Embryonic facial prominence (tissue), 1 donor: ENCODE data around the gene GRM5.
"Not testable (repeated sequence)": the region's sequence is repeated elsewhere in the genome, so short reads cannot be mapped to it uniquely, and the experiment has no call there.

ENCODE experiments used
- DNase-seq: peaks from one replicate; pipeline ENCODE4 v3.0.0-alpha.2; 2016; ENCODE audit errors: extremely low spot score

Gene GRM5

GRCh38 chr11:89065651-89066201 lies at the start of gene GRM5:
Gene GRM5 (minus strand): TSS chr11:89065982. CDS start chr11:89047872, 18,110 bp downstream.
- not testable (repeated sequence) for DNase-seq

GRCh38 chr11:89097956-89098355 lies 32.2 kb upstream of the GRM5 start:
- not testable (repeated sequence) for DNase-seq

DNA sequence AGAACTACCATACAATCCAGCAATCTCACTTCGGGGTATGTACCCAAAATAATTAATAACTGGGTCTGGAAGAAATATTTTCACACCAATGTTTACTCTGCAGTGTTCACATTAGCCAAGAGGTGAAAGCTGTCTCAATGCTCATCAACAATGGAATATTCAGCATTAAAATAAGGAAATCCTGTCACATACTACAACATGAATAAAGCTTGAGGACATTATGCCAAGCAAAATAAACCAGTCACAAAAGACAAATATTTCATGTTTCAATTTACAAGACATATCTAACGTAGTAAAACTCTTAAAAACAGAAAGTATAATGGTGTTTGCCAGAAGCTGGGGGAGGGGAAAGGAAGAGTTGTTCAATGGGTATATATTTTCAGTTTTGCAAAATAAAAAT lies 28.0 kb upstream of the GRM5 start:
- DNase-seq, result not testable (repeated sequence)

GRCh38 chr11:89084951-89085350 lies 19.2 kb upstream of the GRM5 start:
- DNase-seq, result not testable (repeated sequence)

DNA sequence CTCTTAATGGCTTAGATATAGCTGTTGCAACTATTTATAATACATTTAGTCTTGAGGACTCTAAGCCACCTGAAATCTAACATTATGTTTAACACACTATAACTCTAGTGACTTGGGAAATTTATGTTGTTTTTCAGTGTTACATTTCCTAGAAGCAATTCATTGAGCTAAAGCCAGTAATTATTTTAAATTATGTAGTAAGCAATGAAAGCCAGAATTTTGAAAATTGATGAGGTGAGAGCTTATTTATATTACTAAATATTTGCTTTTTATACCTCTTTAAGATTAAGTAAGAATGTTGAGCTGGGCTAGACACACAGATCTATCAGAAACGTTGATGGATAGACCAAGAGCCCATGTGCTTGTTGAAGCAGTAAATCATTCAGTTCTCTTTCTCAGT lies 5.1 kb upstream of the GRM5 start:
- not testable (repeated sequence) for DNase-seq

DNA sequence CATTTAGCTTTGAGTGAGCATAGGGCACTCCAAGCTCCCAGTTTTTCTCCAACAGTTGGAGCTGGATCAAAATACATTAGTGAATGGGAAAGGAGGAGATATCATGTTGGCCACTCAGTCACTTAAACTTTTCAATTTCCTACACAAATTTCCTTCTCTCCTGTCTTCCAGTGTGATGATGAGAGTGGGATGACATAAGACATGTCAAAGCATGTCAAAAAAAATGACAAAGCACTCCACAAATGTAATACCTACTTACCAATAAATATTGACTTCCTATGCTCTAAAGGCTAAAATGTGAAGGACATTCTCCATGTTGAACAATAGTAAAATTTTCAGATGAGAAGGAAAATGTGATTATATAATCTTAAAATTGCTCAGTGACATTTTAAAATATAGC lies 1.5 kb upstream of the GRM5 start:
- DNase-seq, result no peak

DNA sequence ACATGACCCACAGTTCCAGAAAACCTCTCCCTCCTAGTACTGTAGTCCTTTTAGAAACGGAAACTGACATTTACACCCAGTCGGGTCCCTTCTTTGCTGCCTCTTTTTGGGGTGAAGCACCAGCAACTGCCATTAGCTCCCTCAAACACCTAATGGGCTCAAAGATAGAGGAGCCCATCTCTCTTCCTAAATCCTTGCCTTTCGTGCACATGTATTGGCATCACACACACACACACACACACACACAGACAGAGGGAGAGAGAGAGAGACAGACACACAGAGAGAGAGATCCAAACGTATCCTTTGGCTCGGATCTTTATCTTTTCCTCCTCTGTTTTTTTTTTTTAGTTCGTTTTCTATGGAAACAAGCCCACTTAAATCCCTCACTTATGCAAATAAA lies 716 bp downstream of the GRM5 start:
- DNase-seq, result no peak

GRCh38 chr11:89063481-89063951 lies 2.3 kb downstream of the GRM5 start:
- not testable (repeated sequence) for DNase-seq

DNA sequence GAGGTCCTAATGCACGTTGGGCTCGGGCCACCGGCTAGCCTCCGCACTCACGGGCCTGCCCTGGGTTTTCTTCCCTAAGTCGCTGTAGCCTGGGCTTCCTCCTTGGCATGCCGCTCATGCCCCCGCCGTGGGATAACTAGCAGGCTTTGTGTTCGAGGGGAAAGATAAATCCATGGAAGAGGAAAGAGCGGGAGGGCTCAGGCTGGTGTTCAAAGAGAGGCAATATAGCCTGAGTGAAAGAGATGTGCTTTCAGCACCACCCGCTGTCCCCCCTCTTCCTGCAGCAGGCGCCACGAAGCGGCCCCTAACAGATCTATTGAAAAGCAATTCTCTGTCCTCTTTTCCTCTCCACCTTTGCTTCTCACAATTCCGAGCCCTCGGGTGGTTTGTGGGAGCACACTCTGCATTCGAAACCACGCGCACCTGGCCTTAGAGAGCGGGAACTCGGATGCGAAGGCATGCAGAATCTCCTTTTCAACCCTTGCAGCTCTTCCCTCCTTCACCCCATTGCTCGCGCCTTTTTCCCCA lies 2.9 kb downstream of the GRM5 start:
- not testable (repeated sequence) for DNase-seq

DNA sequence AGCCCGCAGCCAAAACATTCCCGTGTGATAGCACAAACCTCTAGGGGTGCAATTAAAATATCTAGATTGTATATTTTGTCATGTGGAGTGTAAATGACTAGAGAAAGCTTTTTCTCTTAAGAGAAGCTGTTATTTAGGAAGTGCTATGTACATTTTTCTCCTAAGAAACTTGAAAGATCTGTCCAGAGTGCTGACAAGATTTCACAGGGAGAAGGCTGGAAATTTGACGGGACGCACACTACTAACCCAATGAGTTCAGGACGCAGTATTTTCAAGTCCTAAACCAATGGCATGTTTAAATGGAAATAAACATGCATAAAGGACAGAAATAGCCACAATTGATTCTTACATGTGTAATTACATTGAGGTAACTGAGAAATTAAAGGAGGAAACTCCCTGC lies 3.9 kb downstream of the GRM5 start:
- DNase-seq, result not testable (repeated sequence)

DNA sequence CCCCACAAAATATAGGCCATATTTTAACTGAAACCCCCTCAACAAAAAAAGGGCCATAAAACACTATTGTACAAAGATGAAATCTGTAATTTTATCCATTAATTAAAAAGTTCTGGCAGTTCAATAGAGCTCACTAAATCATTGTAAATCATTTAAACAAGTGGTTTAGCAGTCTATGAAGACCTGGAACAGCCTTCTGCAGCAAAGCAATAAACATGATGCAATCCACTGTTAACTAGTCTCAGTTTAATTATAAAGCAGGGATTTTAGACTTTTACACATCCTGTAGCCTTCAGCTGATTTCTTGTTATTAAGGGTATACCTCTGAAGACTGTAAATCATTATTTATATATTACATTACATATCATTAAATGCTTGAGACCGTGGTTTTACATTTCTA lies 8.4 kb downstream of the GRM5 start:
- not testable (repeated sequence) for DNase-seq

GRCh38 chr11:89052220-89052619 lies 13.6 kb downstream of the GRM5 start:
- no peak for DNase-seq

- DNase-seq, result not testable (repeated sequence)
Observed at GRCh38 chr11:89047159-89047558, 18.6 kb downstream of the GRM5 start.

GRCh38 chr11:89043861-89044588 lies 21.8 kb downstream of the GRM5 start:
- not testable (repeated sequence) for DNase-seq

- DNase-seq, result not testable (repeated sequence)
Observed at GRCh38 chr11:89029671-89030070, 36.1 kb downstream of the GRM5 start.

DNA sequence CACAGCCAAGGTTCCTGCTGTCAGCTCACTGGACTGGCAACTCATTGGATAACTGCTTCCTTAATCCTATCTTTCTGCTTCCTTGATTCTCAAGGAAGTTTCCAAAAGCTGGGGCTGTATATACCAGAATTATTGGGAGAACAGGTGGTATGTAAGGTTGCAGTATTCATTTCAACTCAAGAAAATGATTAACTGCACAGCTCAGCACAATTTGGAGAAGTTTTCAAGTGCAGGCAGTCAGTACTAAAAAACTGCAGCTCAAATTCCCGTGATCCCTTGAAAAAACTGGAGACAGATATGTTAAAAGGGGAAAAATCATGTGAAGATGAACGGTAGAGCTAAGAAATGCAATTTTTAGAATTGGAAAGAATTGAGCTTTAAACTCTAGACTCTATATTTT lies 44.4 kb downstream of the GRM5 start:
- DNase-seq, result no peak

- not testable (repeated sequence) for DNase-seq
Observed at GRCh38 chr11:89019827-89020547, 45.8 kb downstream of the GRM5 start.

DNA sequence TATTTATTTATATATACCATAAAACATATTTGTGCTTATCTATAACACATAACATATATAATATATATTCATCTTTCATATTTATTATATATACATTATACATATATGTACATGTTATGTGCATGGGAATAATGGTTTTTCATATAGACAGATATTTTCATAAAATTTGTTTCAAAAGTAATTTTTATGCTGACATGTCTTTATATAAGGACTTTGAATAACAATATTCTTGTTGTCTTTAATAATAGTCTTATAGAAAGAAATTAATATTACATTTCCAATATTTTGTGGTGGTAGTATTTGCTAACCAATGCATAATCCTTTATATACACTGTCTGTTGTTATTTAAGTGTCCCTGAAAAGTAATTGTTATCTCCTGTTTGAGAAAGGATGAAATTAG lies 49.6 kb downstream of the GRM5 start:
- DNase-seq, result no peak

GRCh38 chr11:89015614-89016013 lies 50.2 kb downstream of the GRM5 start:
- DNase-seq, result no peak

DNA sequence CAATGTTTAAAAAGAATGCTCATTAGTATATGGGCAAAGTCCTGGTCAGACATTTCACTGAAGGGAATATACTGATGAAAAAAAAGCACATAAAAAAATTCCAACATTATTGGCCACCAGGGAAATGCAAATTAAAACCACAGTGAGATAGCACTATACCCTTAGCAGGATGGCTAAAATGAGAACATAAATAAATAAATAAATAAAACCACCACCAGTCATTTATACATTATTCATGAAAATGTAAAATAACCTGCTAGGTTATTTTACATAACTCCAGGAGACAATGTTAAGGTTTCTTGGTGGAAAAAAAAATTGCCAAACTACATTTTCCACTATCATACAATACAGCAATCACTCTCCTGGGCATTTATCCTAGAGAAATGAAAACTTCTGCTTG lies 64.9 kb downstream of the GRM5 start:
- not testable (repeated sequence) for DNase-seq

GRCh38 chr11:88979641-88980040 lies 86.1 kb downstream of the GRM5 start:
- DNase-seq, result no peak

- not testable (repeated sequence) for DNase-seq
Observed at GRCh38 chr11:88978992-88979391, 86.8 kb downstream of the GRM5 start.
